Transverse colon (tissue), 3 donors: Measurements from ENCODE around the gene PLEKHA7.
"Not testable (repeated sequence)": the region's sequence is repeated elsewhere in the genome, so short reads cannot be mapped to it uniquely, and the experiment has no call there.

Experiments used
- POLR2A ChIP-seq: fragments of 450-650 bp; IDR thresholded peaks from one replicate; pipeline ENCODE4 v1.6.1; 2016; ENCODE audit warnings: antibody characterized with exemption, mild to moderate bottlenecking, moderate library complexity
- POLR2AphosphoS5 ChIP-seq, 3 donors: sonication (generic); formaldehyde crosslinking; IDR thresholded peaks; one replicate each; pipeline ENCODE4 v1.6.1; 2016; ENCODE audit warnings: antibody characterized with exemption in 3 of 3

GRCh38 chr11:17000253-17000652 lies 14.0 kb downstream of the PLEKHA7 start:
- not testable (repeated sequence) for TF ChIP-seq POLR2A; POLR2AphosphoS5 (IDR thresholded peaks at IDR 0.05)
